ENCODE measurements around the gene DLG4.
A peak's percentile ranks its signal among the peaks of the same experiment; 100 is the strongest.
"Not testable (repeated sequence)": the region's sequence is repeated elsewhere in the genome, so short reads cannot be mapped to it uniquely, and the experiment has no call there.

Gene DLG4

GRCh38 chr17:7159571-7159970, 60.1 kb downstream of the DLG4 start:
- not testable (repeated sequence) for H2BK5ac ChIP-seq (ENCODE audit: low read length); H2BK15ac ChIP-seq (ENCODE audit: low read length); H3K4me1 ChIP-seq (ENCODE audit: control insufficient read depth in 2 of 2, insufficient read depth in 1 of 2, low read depth in 1 of 2, low read length in 2 of 2); H3K9ac ChIP-seq (ENCODE audit: low read depth, low read length, poor library complexity); DNase-seq (ENCODE audit: low spot score); H3K4ac ChIP-seq (ENCODE audit: low read length); H3K18ac ChIP-seq (ENCODE audit: low read length); H2BK120ac ChIP-seq (ENCODE audit: low read depth, low read length); H3K23ac ChIP-seq (ENCODE audit: low read depth, low read length, poor library complexity); H3K27me3 ChIP-seq (ENCODE audit: control insufficient read depth in 3 of 3, insufficient read depth in 3 of 3, low read depth in 1 of 3, low read length in 3 of 3); H3K27ac ChIP-seq (replicated peaks; ENCODE audit: low read length); H3K79me1 ChIP-seq (ENCODE audit: low read depth, low read length); H2AK5ac ChIP-seq (ENCODE audit: low read depth, low read length); H3K36me3 ChIP-seq (replicated peaks in 1 of 2; ENCODE audit: control insufficient read depth in 2 of 2, insufficient read depth in 2 of 2, low read length in 2 of 2); H3K9me3 ChIP-seq (replicated peaks in 1 of 2; ENCODE audit: control insufficient read depth in 2 of 2, insufficient read depth in 1 of 2, low read depth in 1 of 2, low read length in 2 of 2); H3K4me3 ChIP-seq (ENCODE audit: low read length in 2 of 2); H3K14ac ChIP-seq (ENCODE audit: low read length); H2BK12ac ChIP-seq (ENCODE audit: low read length); H4K8ac ChIP-seq (ENCODE audit: low read depth, low read length); H4K91ac ChIP-seq (ENCODE audit: low read depth, low read length, poor library complexity); H3K4me2 ChIP-seq (ENCODE audit: insufficient read depth, low read length, poor library complexity, severe bottlenecking)
- no CpG with 5 or more reads among the region's 10 CpGs for WGBS, 2 donors (ENCODE audit: extremely low coverage in 2 of 2, insufficient read length in 2 of 2, insufficient replicate concordance in 1 of 2)
- H2AFZ ChIP-seq (ENCODE audit: low read length): peak overlapping the region; percentile 51

- H2AK5ac ChIP-seq (ENCODE audit: low read depth, low read length); H2BK5ac ChIP-seq (ENCODE audit: low read length); H3K4me2 ChIP-seq (ENCODE audit: insufficient read depth, low read length, poor library complexity, severe bottlenecking); H2BK120ac ChIP-seq (ENCODE audit: low read depth, low read length); H3K14ac ChIP-seq (ENCODE audit: low read length); H3K23ac ChIP-seq (ENCODE audit: low read depth, low read length, poor library complexity); H2AFZ ChIP-seq (ENCODE audit: low read length); H3K4me3 ChIP-seq (ENCODE audit: low read length in 2 of 2); H3K27ac ChIP-seq (replicated peaks; ENCODE audit: low read length); H3K4ac ChIP-seq (ENCODE audit: low read length); H3K27me3 ChIP-seq (ENCODE audit: control insufficient read depth in 3 of 3, insufficient read depth in 3 of 3, low read depth in 1 of 3, low read length in 3 of 3); DNase-seq (ENCODE audit: low spot score); H2BK15ac ChIP-seq (ENCODE audit: low read length); H3K4me1 ChIP-seq (ENCODE audit: control insufficient read depth in 2 of 2, insufficient read depth in 1 of 2, low read depth in 1 of 2, low read length in 2 of 2); H3K9ac ChIP-seq (ENCODE audit: low read depth, low read length, poor library complexity); H3K18ac ChIP-seq (ENCODE audit: low read length); H2BK12ac ChIP-seq (ENCODE audit: low read length); H4K91ac ChIP-seq (ENCODE audit: low read depth, low read length, poor library complexity); H4K8ac ChIP-seq (ENCODE audit: low read depth, low read length); H3K79me1 ChIP-seq (ENCODE audit: low read depth, low read length); H3K36me3 ChIP-seq (replicated peaks in 1 of 2; ENCODE audit: control insufficient read depth in 2 of 2, insufficient read depth in 2 of 2, low read length in 2 of 2); H3K9me3 ChIP-seq (replicated peaks in 1 of 2; ENCODE audit: control insufficient read depth in 2 of 2, insufficient read depth in 1 of 2, low read depth in 1 of 2, low read length in 2 of 2): not testable (repeated sequence)
- WGBS, 2 donors (ENCODE audit: extremely low coverage in 2 of 2, insufficient read length in 2 of 2, insufficient replicate concordance in 1 of 2): no CpG with 5 or more reads among the region's 10 CpGs
These were observed 61.2 kb downstream of the DLG4 start for GRCh38 chr17:7158424-7158823.

DNA sequence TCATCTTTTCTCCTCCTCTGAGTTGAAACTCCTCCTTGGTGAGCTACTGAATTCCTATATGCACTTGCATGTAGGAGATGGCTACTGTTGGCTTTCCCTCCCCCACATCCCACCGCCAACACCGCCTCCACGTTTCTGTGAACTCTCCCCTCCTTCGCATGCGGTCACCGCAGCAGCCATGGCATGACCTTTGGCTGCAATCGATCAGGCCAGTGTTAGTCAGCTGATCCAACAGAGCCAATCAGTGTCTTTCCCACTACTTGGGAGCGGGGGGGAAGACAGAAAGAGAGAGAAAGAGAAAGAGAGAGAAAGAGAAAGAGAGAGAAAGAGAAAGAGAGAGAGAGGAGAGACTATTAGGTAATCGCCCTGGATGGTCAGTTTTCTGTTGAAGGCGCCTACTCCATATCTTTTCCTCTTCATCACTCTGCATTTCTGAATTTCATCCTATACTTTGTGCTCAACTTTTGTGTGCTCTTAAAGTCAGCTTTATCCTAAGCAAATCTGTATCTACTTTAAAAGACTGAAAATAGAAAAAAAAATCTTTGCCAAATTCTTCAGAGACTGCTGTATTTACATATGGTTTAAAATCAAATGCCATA, 63.2 kb downstream of the DLG4 start:
- H3K14ac ChIP-seq (ENCODE audit: low read length): no peak overlapping the region
- no peak overlapping the region for H3K4me2 ChIP-seq (ENCODE audit: insufficient read depth, low read length, poor library complexity, severe bottlenecking)
- no peak overlapping the region for H3K4me3 ChIP-seq (ENCODE audit: low read length in 2 of 2)
- no peak overlapping the region for H3K27ac ChIP-seq (replicated peaks; ENCODE audit: low read length)
- no peak overlapping the region for H3K9ac ChIP-seq (ENCODE audit: low read depth, low read length, poor library complexity)
- no peaks in the 10 kb centered on the region for H3K4me1 ChIP-seq (ENCODE audit: control insufficient read depth in 2 of 2, insufficient read depth in 1 of 2, low read depth in 1 of 2, low read length in 2 of 2)
- H2AK5ac ChIP-seq (ENCODE audit: low read depth, low read length): no peak overlapping the region
- H3K79me1 ChIP-seq (ENCODE audit: low read depth, low read length): no peaks in the 10 kb centered on the region
- no peak for DNase-seq (ENCODE audit: low spot score)
- H3K23ac ChIP-seq (ENCODE audit: low read depth, low read length, poor library complexity): no peak overlapping the region
- H2BK15ac ChIP-seq (ENCODE audit: low read length): no peak overlapping the region
- H2BK5ac ChIP-seq (ENCODE audit: low read length): no peak overlapping the region
- H4K8ac ChIP-seq (ENCODE audit: low read depth, low read length): no peak overlapping the region
- peak overlapping the region; percentile 54 for H2AFZ ChIP-seq (ENCODE audit: low read length)
- no peaks in the 10 kb centered on the region for H3K36me3 ChIP-seq (replicated peaks in 1 of 2; ENCODE audit: control insufficient read depth in 2 of 2, insufficient read depth in 2 of 2, low read length in 2 of 2)
- H3K4ac ChIP-seq (ENCODE audit: low read length): no peak overlapping the region
- no peaks in the 10 kb centered on the region for H3K27me3 ChIP-seq (ENCODE audit: control insufficient read depth in 3 of 3, insufficient read depth in 3 of 3, low read depth in 1 of 3, low read length in 3 of 3)
- no peak overlapping the region for H3K18ac ChIP-seq (ENCODE audit: low read length)
- no peak overlapping the region for H2BK12ac ChIP-seq (ENCODE audit: low read length)
- H4K91ac ChIP-seq (ENCODE audit: low read depth, low read length, poor library complexity): no peak overlapping the region
- no peak overlapping the region for H2BK120ac ChIP-seq (ENCODE audit: low read depth, low read length)
- peaks cover 0 to 2% of the 10 kb centered on the region in 2 donors for H3K9me3 ChIP-seq (replicated peaks in 1 of 2; ENCODE audit: control insufficient read depth in 2 of 2, insufficient read depth in 1 of 2, low read depth in 1 of 2, low read length in 2 of 2)
- WGBS, 2 donors (ENCODE audit: extremely low coverage in 2 of 2, insufficient read length in 2 of 2, insufficient replicate concordance in 1 of 2): no CpG with 5 or more reads among the region's 10 CpGs

GRCh38 chr17:7147772-7148171, 71.9 kb downstream of the DLG4 start:
- H4K91ac ChIP-seq (ENCODE audit: low read depth, low read length, poor library complexity): no peak overlapping the region
- H2BK120ac ChIP-seq (ENCODE audit: low read depth, low read length): no peak overlapping the region
- no peak overlapping the region for H2AFZ ChIP-seq (ENCODE audit: low read length)
- no peak overlapping the region for H3K18ac ChIP-seq (ENCODE audit: low read length)
- DNase-seq (ENCODE audit: low spot score): no peak
- WGBS, 2 donors (ENCODE audit: extremely low coverage in 2 of 2, insufficient read length in 2 of 2, insufficient replicate concordance in 1 of 2): no CpG with 5 or more reads among the region's 3 CpGs
- H2AK5ac ChIP-seq (ENCODE audit: low read depth, low read length): no peak overlapping the region
- no peak overlapping the region for H3K27ac ChIP-seq (replicated peaks; ENCODE audit: low read length)
- no peak overlapping the region for H3K4me2 ChIP-seq (ENCODE audit: insufficient read depth, low read length, poor library complexity, severe bottlenecking)
- H2BK15ac ChIP-seq (ENCODE audit: low read length): no peak overlapping the region
- H3K27me3 ChIP-seq (ENCODE audit: control insufficient read depth in 3 of 3, insufficient read depth in 3 of 3, low read depth in 1 of 3, low read length in 3 of 3): no peaks in the 10 kb centered on the region
- H3K36me3 ChIP-seq (replicated peaks in 1 of 2; ENCODE audit: control insufficient read depth in 2 of 2, insufficient read depth in 2 of 2, low read length in 2 of 2): no peaks in the 10 kb centered on the region
- H3K79me1 ChIP-seq (ENCODE audit: low read depth, low read length): no peaks in the 10 kb centered on the region
- no peak overlapping the region for H3K4ac ChIP-seq (ENCODE audit: low read length)
- no peak overlapping the region for H3K23ac ChIP-seq (ENCODE audit: low read depth, low read length, poor library complexity)
- H3K14ac ChIP-seq (ENCODE audit: low read length): no peak overlapping the region
- H3K9me3 ChIP-seq (replicated peaks in 1 of 2; ENCODE audit: control insufficient read depth in 2 of 2, insufficient read depth in 1 of 2, low read depth in 1 of 2, low read length in 2 of 2): no peaks in the 10 kb centered on the region
- H2BK12ac ChIP-seq (ENCODE audit: low read length): no peak overlapping the region
- H4K8ac ChIP-seq (ENCODE audit: low read depth, low read length): no peak overlapping the region
- H3K9ac ChIP-seq (ENCODE audit: low read depth, low read length, poor library complexity): no peak overlapping the region
- peaks cover 10 to 16% of the 10 kb centered on the region in 2 donors for H3K4me1 ChIP-seq (ENCODE audit: control insufficient read depth in 2 of 2, insufficient read depth in 1 of 2, low read depth in 1 of 2, low read length in 2 of 2)
- no peak overlapping the region for H3K4me3 ChIP-seq (ENCODE audit: low read length in 2 of 2)
- H2BK5ac ChIP-seq (ENCODE audit: low read length): no peak overlapping the region
